ENCODE data around the gene MAPKAPK5.
"Not testable (repeated sequence)": the region's sequence is repeated elsewhere in the genome, so short reads cannot be mapped to it uniquely, and the experiment has no call there.

MAPKAPK5 gene

DNA sequence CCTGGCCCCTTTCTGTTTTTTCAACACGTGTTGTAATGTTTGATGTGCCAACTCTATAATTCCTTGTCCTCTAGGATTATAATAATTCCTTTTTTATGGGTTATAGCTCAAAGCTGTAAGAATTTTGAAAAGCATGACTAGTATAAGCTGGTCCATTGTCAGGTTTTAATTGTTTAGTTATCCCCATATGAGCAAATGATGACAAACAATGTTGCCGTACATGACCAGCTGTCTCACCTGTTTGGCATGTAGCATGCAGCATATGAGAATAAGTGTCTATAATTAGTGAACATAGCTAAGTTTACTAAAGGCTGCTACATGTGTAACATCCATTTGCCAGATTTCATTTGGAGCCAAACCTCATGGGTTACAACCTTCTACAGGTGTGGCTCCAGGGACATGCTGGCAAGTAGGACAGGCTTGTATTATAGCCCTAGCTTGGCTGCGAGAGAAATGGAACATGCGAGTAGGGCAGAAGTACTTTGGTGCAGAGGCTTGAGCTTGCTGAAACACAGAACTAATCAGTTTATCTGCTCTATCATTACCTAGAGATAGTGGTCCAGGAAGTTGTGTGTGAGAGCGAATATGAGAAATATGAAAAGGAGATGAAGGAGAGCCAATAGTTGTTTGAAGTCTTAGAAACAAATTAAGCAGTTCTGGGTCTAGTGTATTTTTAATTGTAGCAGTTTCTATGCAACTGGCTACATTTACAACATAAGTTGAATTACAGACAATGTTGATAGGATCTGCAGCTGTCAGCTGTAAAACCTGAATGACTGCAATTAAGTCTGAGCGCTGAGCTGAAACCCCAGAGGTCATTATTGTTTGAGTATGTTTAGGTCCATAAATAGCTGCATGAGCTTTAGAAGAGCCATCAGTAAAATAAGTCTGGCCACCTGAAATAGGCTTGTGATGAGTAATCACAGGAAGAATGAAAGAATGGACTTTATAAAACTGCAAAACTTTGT is 22.6 kb upstream of the MAPKAPK5 start:
- H3K4me1 ChIP-seq (ENCODE audit: insufficient read depth, low read length, poor library complexity, severe bottlenecking) = no peaks in the 10 kb centered on the region
- H3F3A ChIP-seq (ENCODE audit: low read depth) = no peaks in the 10 kb centered on the region
- H3K4me3 ChIP-seq (ENCODE audit: low read length, poor library complexity, severe bottlenecking) = no peak overlapping the region
- H3K4me2 ChIP-seq (ENCODE audit: low read depth, low read length, poor library complexity, severe bottlenecking) = no peak overlapping the region
- H3K27me3 ChIP-seq (ENCODE audit: insufficient read depth, low read length, poor library complexity, severe bottlenecking) = no peaks in the 10 kb centered on the region
- H3K9me2 ChIP-seq (replicated peaks; ENCODE audit: low read depth, low read length) = no peaks in the 10 kb centered on the region
- no peaks in the 10 kb centered on the region for H3K36me3 ChIP-seq (ENCODE audit: insufficient read depth, low read length)
- no peaks in the 10 kb centered on the region for H3K9me3 ChIP-seq (ENCODE audit: insufficient read depth, low read depth, low read length)
- no peak overlapping the region for H2AFZ ChIP-seq (ENCODE audit: low read length)
- no peak overlapping the region for H3K9ac ChIP-seq (ENCODE audit: low read depth, low read length, poor library complexity, severe bottlenecking)
- H4K20me1 ChIP-seq (ENCODE audit: insufficient read depth, low read length, poor library complexity, severe bottlenecking) = no peaks in the 10 kb centered on the region
- no peak for TF ChIP-seq EZH2phosphoT487 (IDR thresholded peaks at IDR 0.05; ENCODE audit: borderline replicate concordance)
- TF ChIP-seq, protein P1, sequence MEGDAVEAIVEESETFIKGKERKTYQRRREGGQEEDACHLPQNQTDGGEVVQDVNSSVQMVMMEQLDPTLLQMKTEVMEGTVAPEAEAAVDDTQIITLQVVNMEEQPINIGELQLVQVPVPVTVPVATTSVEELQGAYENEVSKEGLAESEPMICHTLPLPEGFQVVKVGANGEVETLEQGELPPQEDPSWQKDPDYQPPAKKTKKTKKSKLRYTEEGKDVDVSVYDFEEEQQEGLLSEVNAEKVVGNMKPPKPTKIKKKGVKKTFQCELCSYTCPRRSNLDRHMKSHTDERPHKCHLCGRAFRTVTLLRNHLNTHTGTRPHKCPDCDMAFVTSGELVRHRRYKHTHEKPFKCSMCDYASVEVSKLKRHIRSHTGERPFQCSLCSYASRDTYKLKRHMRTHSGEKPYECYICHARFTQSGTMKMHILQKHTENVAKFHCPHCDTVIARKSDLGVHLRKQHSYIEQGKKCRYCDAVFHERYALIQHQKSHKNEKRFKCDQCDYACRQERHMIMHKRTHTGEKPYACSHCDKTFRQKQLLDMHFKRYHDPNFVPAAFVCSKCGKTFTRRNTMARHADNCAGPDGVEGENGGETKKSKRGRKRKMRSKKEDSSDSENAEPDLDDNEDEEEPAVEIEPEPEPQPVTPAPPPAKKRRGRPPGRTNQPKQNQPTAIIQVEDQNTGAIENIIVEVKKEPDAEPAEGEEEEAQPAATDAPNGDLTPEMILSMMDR (conservative IDR thresholded peaks at IDR 0.05; ENCODE audit: low read length) = no peak
- H3K79me2 ChIP-seq (ENCODE audit: insufficient read depth, low read length) = no peaks in the 10 kb centered on the region

DNA sequence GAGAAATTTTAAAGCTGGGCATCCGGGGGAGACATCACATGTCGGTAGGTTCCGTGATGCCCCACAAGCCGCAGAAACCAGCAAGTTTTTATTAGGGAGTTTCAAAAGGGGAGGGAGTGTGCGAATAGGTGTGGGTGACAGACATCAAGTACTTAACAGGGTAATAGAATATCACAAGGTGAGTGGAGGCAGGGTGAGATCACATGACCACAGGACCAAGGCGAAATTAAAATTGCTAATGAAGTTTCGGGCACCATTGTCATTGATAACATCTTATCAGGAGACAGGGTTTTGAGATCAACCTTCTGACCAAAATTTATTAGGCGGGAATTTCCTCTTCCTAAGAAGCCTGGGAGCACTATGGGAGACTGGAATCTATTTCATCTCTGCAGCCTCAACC is 21.2 kb upstream of the MAPKAPK5 start:
- not testable (repeated sequence) for H3K9me3 ChIP-seq (ENCODE audit: insufficient read depth, low read depth, low read length); H3K9ac ChIP-seq (ENCODE audit: low read depth, low read length, poor library complexity, severe bottlenecking); H3K4me1 ChIP-seq (ENCODE audit: insufficient read depth, low read length, poor library complexity, severe bottlenecking); H3K36me3 ChIP-seq (ENCODE audit: insufficient read depth, low read length); H2AFZ ChIP-seq (ENCODE audit: low read length); H4K20me1 ChIP-seq (ENCODE audit: insufficient read depth, low read length, poor library complexity, severe bottlenecking); H3K4me2 ChIP-seq (ENCODE audit: low read depth, low read length, poor library complexity, severe bottlenecking); H3K9me2 ChIP-seq (replicated peaks; ENCODE audit: low read depth, low read length); H3F3A ChIP-seq (ENCODE audit: low read depth); H3K27me3 ChIP-seq (ENCODE audit: insufficient read depth, low read length, poor library complexity, severe bottlenecking); H3K4me3 ChIP-seq (ENCODE audit: low read length, poor library complexity, severe bottlenecking); H3K79me2 ChIP-seq (ENCODE audit: insufficient read depth, low read length)

DNA sequence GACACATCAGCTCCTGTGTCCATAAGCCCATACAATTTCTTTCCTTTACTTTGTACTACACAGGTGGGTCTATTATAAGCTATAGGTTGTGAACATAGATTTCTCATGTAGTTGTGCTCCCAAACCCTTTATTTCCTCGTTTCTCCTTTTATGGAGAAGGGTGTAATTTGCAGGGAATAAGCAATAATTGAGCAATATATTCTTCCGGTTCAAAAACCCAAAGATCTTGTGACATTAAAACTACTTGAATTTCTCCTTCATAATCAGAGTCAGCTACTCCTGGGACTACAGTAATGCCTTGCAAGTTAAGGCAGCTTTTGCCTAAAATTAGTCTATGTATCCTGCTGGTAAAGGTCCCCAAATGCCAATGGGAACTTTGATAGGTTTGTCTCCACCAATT is 19.1 kb upstream of the MAPKAPK5 start:
- no peak overlapping the region for H3K4me3 ChIP-seq (ENCODE audit: low read length, poor library complexity, severe bottlenecking)
- no peaks in the 10 kb centered on the region for H3F3A ChIP-seq (ENCODE audit: low read depth)
- H4K20me1 ChIP-seq (ENCODE audit: insufficient read depth, low read length, poor library complexity, severe bottlenecking) = no peaks in the 10 kb centered on the region
- H3K4me2 ChIP-seq (ENCODE audit: low read depth, low read length, poor library complexity, severe bottlenecking) = no peak overlapping the region
- no peak overlapping the region for H3K9ac ChIP-seq (ENCODE audit: low read depth, low read length, poor library complexity, severe bottlenecking)
- no peaks in the 10 kb centered on the region for H3K79me2 ChIP-seq (ENCODE audit: insufficient read depth, low read length)
- H3K4me1 ChIP-seq (ENCODE audit: insufficient read depth, low read length, poor library complexity, severe bottlenecking) = no peaks in the 10 kb centered on the region
- TF ChIP-seq EZH2phosphoT487 (IDR thresholded peaks at IDR 0.05; ENCODE audit: borderline replicate concordance) = no peak
- TF ChIP-seq, protein P1 (conservative IDR thresholded peaks at IDR 0.05; ENCODE audit: low read length) = no peak
- H3K9me2 ChIP-seq (replicated peaks; ENCODE audit: low read depth, low read length) = no peaks in the 10 kb centered on the region
- H3K9me3 ChIP-seq (ENCODE audit: insufficient read depth, low read depth, low read length) = no peaks in the 10 kb centered on the region
- no peak overlapping the region for H2AFZ ChIP-seq (ENCODE audit: low read length)
- no peaks in the 10 kb centered on the region for H3K36me3 ChIP-seq (ENCODE audit: insufficient read depth, low read length)
- no peaks in the 10 kb centered on the region for H3K27me3 ChIP-seq (ENCODE audit: insufficient read depth, low read length, poor library complexity, severe bottlenecking)

DNA sequence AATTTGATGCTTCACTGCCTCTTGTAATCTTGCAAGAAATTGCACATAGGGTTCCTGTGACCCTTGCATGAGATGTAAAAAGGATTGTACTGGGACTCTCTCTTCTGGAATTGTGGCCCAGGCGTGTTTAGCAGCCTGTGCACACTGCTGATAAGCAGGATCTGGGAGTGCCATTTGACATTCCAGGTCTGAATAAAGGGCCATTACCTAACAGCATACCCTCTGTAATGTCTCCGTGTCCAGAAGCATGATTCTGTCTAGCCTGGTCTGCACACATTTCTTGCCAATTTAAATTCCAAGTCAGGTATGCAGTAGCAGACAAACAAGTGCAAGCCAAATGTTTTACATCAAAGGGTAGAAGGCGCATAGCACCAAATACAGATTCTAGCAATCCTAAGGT is 18.1 kb upstream of the MAPKAPK5 start:
- no peaks in the 10 kb centered on the region for H4K20me1 ChIP-seq (ENCODE audit: insufficient read depth, low read length, poor library complexity, severe bottlenecking)
- H3K9me2 ChIP-seq (replicated peaks; ENCODE audit: low read depth, low read length) = no peaks in the 10 kb centered on the region
- no peaks in the 10 kb centered on the region for H3K79me2 ChIP-seq (ENCODE audit: insufficient read depth, low read length)
- no peaks in the 10 kb centered on the region for H3K4me1 ChIP-seq (ENCODE audit: insufficient read depth, low read length, poor library complexity, severe bottlenecking)
- H3K27me3 ChIP-seq (ENCODE audit: insufficient read depth, low read length, poor library complexity, severe bottlenecking) = no peaks in the 10 kb centered on the region
- H3F3A ChIP-seq (ENCODE audit: low read depth) = no peaks in the 10 kb centered on the region
- TF ChIP-seq, protein P1 (conservative IDR thresholded peaks at IDR 0.05; ENCODE audit: low read length) = no peak
- no peak for TF ChIP-seq EZH2phosphoT487 (IDR thresholded peaks at IDR 0.05; ENCODE audit: borderline replicate concordance)
- no peak overlapping the region for H2AFZ ChIP-seq (ENCODE audit: low read length)
- H3K36me3 ChIP-seq (ENCODE audit: insufficient read depth, low read length) = no peaks in the 10 kb centered on the region
- no peaks in the 10 kb centered on the region for H3K9me3 ChIP-seq (ENCODE audit: insufficient read depth, low read depth, low read length)
- H3K9ac ChIP-seq (ENCODE audit: low read depth, low read length, poor library complexity, severe bottlenecking) = no peak overlapping the region
- H3K4me2 ChIP-seq (ENCODE audit: low read depth, low read length, poor library complexity, severe bottlenecking) = no peak overlapping the region
- H3K4me3 ChIP-seq (ENCODE audit: low read length, poor library complexity, severe bottlenecking) = no peak overlapping the region

Data from Loucy (cell line).